Fibroblast of pulmonary artery (primary cell): ENCODE measurements around the gene QDPR.

ENCODE experiments used
- DNase-seq: peaks from one replicate; pipeline ENCODE4 v3.0.0-alpha.2; 2010; ENCODE audit warnings: low read depth
- H3K4me3 ChIP-seq: replicated peaks from 2 replicates; pipeline ENCODE4 v1.5.1; 2011; ENCODE audit warnings: low read depth, mild to moderate bottlenecking, control low read depth, low read length, moderate library complexity
- CTCF ChIP-seq: IDR thresholded peaks from 2 replicates; pipeline ENCODE4 v1.5.1; 2011; ENCODE audit warnings: mild to moderate bottlenecking, control low read depth, low read length, inconsistent platforms; ENCODE audit errors: missing control alignments

The QDPR gene

GRCh38 chr4:17556498-17556897 lies 44.6 kb upstream of the QDPR start:
- H3K4me3 ChIP-seq: no peak overlapping the region
- TF ChIP-seq CTCF: no peak
- no peak for DNase-seq

- no peak overlapping the region for H3K4me3 ChIP-seq
- DNase-seq: no peak
- no peak for TF ChIP-seq CTCF
These were observed 42.7 kb upstream of the QDPR start for GRCh38 chr4:17554568-17554967.

- H3K4me3 ChIP-seq: no peak overlapping the region
- DNase-seq: no peak
- no peak for TF ChIP-seq CTCF
These were observed 40.5 kb upstream of the QDPR start for GRCh38 chr4:17552427-17552826.

GRCh38 chr4:17550549-17550948 lies 38.7 kb upstream of the QDPR start:
- no peak for DNase-seq
- TF ChIP-seq CTCF: no peak
- H3K4me3 ChIP-seq: no peak overlapping the region

- no peak for TF ChIP-seq CTCF
- DNase-seq: no peak
- no peak overlapping the region for H3K4me3 ChIP-seq
These were observed 34.8 kb upstream of the QDPR start for GRCh38 chr4:17546678-17547077.

- TF ChIP-seq CTCF: no peak
- no peak for DNase-seq
- H3K4me3 ChIP-seq: no peak overlapping the region
These were observed 34.3 kb upstream of the QDPR start for GRCh38 chr4:17546222-17546621.

GRCh38 chr4:17545374-17546140 lies 33.7 kb upstream of the QDPR start:
- no peak overlapping the region for H3K4me3 ChIP-seq
- DNase-seq: no peak
- no peak for TF ChIP-seq CTCF
